Transverse colon (tissue), 4 donors: ENCODE data around the gene TOMM6.

Experiments used
- CTCF ChIP-seq, 5 experiments: fragments of 200-600 bp in 3 of 5; fragments of 450-650 bp in 2 of 5; sonication (generic) in 3 of 5; IDR thresholded peaks; 1 replicate in 2 of 5; 2 replicates in 3 of 5; pipeline ENCODE4 v1.5.1; 2016 to 2017; ENCODE audit warnings: antibody characterized with exemption in 5 of 5, inconsistent platforms in 3 of 5, mild to moderate bottlenecking in 2 of 5, moderate library complexity in 1 of 5
- EP300 ChIP-seq: sonication (generic); formaldehyde crosslinking; IDR thresholded peaks from one replicate; pipeline ENCODE4 v1.6.1; 2017; ENCODE audit warnings: antibody characterized with exemption, low read depth
- POLR2A ChIP-seq: fragments of 450-650 bp; IDR thresholded peaks from one replicate; pipeline ENCODE4 v1.6.1; 2016; ENCODE audit warnings: antibody characterized with exemption, mild to moderate bottlenecking, moderate library complexity
- POLR2AphosphoS5 ChIP-seq, 3 donors: sonication (generic); formaldehyde crosslinking; IDR thresholded peaks; one replicate each; pipeline ENCODE4 v1.6.1; 2016; ENCODE audit warnings: antibody characterized with exemption in 3 of 3

DNA sequence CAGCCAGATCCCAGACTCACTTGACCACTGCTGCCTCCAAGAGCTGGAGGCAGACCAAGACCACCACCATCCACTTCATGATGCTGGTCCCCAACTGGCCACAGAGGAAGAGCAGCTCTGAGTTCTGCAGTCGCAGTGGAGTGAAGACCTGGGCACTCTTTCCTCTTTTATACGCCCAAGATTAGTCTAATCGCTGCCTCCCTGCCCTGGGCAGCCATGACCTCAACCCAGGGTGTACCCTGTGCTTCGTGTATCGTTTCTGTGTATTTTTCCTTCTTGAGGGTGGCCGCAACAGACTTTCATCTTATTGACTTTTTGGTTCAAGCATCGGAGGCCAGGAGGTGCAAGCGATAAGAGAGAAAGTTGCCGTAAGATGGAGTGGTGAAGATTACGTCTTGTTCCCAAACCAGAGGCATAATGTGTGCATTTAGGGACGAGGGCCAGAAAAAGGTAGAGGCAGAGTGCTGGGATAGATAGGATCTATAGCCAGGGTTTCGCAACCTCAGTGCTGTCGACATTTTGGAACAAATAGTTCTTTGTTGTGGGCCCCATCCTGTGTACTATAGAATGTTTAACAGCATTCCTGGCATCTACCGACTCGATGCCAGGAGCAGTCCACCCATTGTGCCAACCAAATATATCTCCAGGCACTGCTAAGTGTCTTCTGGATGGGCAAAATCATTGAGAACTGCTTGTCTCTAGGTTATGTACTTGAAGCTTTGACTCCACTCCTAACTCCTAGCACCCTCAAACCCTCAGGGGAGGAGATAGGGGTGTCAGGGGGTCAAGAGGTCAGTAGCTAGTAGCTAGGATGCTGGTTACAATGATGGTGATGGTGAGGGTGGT lies 40.0 kb upstream of the TOMM6 start, which contains the start of gene PGC:
- TF ChIP-seq CTCF (IDR thresholded peaks at IDR 0.05) (no peak), EP300 (no peak), POLR2AphosphoS5 (IDR thresholded peaks at IDR 0.05) (no peak), POLR2A (no peak)
